K562 (cell line): ENCODE data around the gene DEPP1. TPM values are rescaled to one million over a fixed set of nuclear protein-coding genes. Genes with fewer than 3 reads are reported as not detected.

Experiments used
- ATAC-seq: fragments of 200-7000 bp; cut with Tn5 transposase; 3 replicates; pipeline ENCODE4 v1.9.1; 2020; ENCODE audit warnings: moderate library complexity
- BruUV-seq: library from RNA; stranded (reverse); fragments of 400-500 nt; replicated peaks from 2 replicates; lab custom pipeline; 2021; lab: Mats Ljungman, UMichigan
- CTCF ChIA-PET: fragments of 300-600 bp; formaldehyde crosslinking; extraction: SDS; loops from one replicate; lab custom pipeline; 2021; ENCODE audit warnings: low intra/inter-chr PET ratio; lab: Yijun Ruan, JAX
- POLR2A ChIA-PET: fragments of 300-600, 350-650 bp; sonication (Branson Sonifier 250); formaldehyde crosslinking; extraction: SDS; loops from one replicate; lab custom pipeline; 2021; ENCODE audit warnings: antibody characterized with exemption, inconsistent platforms; lab: Yijun Ruan, JAX
- DNase-seq, 4 experiments: peaks; one replicate each; pipeline versions ENCODE4 v3.0.0 to v3.0.0-alpha.2; 2011 to 2018; ENCODE audit warnings: low spot score in 3 of 4, mixed read lengths in 3 of 4; ENCODE audit errors: extremely low read depth in 1 of 4
- FAIRE-seq: peaks from 2 replicates; lab custom pipeline; 2011; peaks lifted over from hg19 to GRCh38; lab: Jason Lieb, UNC
- H2AFZ ChIP-seq: 2 replicates; pipeline ENCODE4 v1.6.0; 2011; ENCODE audit warnings: low read depth, low read length, control low read depth, inconsistent platforms
- H3K27ac ChIP-seq: fragments of 200-600 bp; 3 replicates; pipeline ENCODE4 v1.8.0; 2011; ENCODE audit warnings: low read depth, mild to moderate bottlenecking, control low read depth, inconsistent platforms, low read length, moderate library complexity, mixed read lengths; ENCODE audit errors: extremely low read depth
- H3K27me3 ChIP-seq, 2 experiments: fragments of 300-600 bp in 1 of 2; 2 replicates in 1 of 2; 3 replicates in 1 of 2; pipeline versions ENCODE4 v1.6.0 to v1.8.0; 2011; ENCODE audit warnings: inconsistent platforms in 2 of 2, low read length in 2 of 2, mild to moderate bottlenecking in 1 of 2, mixed read lengths in 1 of 2, moderate library complexity in 1 of 2; ENCODE audit not compliant: control insufficient read depth in 2 of 2, insufficient read depth in 2 of 2
- H3K36me3 ChIP-seq: fragments of 300-600 bp; 3 replicates; pipeline ENCODE4 v1.8.0; 2011; ENCODE audit warnings: mild to moderate bottlenecking, low read length, inconsistent platforms; ENCODE audit not compliant: control insufficient read depth, insufficient read depth
- H3K4me1 ChIP-seq, 2 experiments: fragments of 200-600 bp in 1 of 2; replicated peaks in 1 of 2; 2 replicates in 1 of 2; 3 replicates in 1 of 2; pipeline versions ENCODE4 v1.5.1 to v1.8.0; 2011; ENCODE audit warnings: inconsistent platforms in 2 of 2, low read length in 2 of 2, mild to moderate bottlenecking in 1 of 2, mixed read lengths in 1 of 2, moderate library complexity in 1 of 2; ENCODE audit not compliant: control insufficient read depth in 2 of 2, insufficient read depth in 2 of 2
- H3K4me2 ChIP-seq: 2 replicates; pipeline ENCODE4 v1.6.1; 2011; ENCODE audit warnings: low read length, control low read depth, inconsistent platforms, mixed read lengths; ENCODE audit not compliant: insufficient read depth
- H3K4me3 ChIP-seq: fragments of 200-600 bp; sonication (generic), shearing (Covaris generic); 2 replicates; pipeline ENCODE4 v1.5.1; 2016; ENCODE audit warnings: control low read depth, inconsistent platforms
- H3K79me2 ChIP-seq: fragments of 200-600 bp; 3 replicates; pipeline ENCODE4 v1.8.0; 2011; ENCODE audit warnings: low read length, inconsistent platforms; ENCODE audit not compliant: control insufficient read depth, insufficient read depth
- H3K9ac ChIP-seq, 2 experiments: 2 replicates each; pipeline versions ENCODE4 v1.6.0 to v1.6.1; 2011; ENCODE audit warnings: low read depth in 2 of 2, low read length in 2 of 2, control low read depth in 1 of 2, inconsistent platforms in 1 of 2, mild to moderate bottlenecking in 1 of 2, mixed read lengths in 1 of 2; ENCODE audit not compliant: insufficient read depth in 1 of 2
- H3K9me1 ChIP-seq: one replicate; pipeline ENCODE4 v1.6.0; 2011; ENCODE audit warnings: inconsistent platforms, mild to moderate bottlenecking, low read length, moderate library complexity; ENCODE audit not compliant: control insufficient read depth, insufficient read depth
- H3K9me3 ChIP-seq: replicated peaks from 2 replicates; pipeline ENCODE4 v1.5.1; 2011; ENCODE audit warnings: low read depth, low read length, inconsistent platforms; ENCODE audit not compliant: control insufficient read depth, insufficient read depth
- H4K20me1 ChIP-seq: replicated peaks from 2 replicates; pipeline ENCODE4 v1.6.1; 2011; ENCODE audit warnings: low read length, inconsistent platforms, mixed read lengths; ENCODE audit not compliant: control insufficient read depth, insufficient read depth
- C11orf30 ChIP-seq: fragments of 450-650 bp; IDR thresholded peaks from 2 replicates; pipeline ENCODE4 v1.6.1; 2016; ENCODE audit warnings: low read depth, mild to moderate bottlenecking
- CBX3 ChIP-seq, 2 experiments: IDR thresholded peaks; 1 replicate in 1 of 2; 2 replicates in 1 of 2; pipeline ENCODE4 v1.6.1; 2012; ENCODE audit warnings: inconsistent platforms in 2 of 2, low read length in 2 of 2, borderline replicate concordance in 1 of 2, control low read depth in 1 of 2
- CCNT2 ChIP-seq: IDR thresholded peaks from 2 replicates; pipeline ENCODE4 v1.6.1; 2011; ENCODE audit warnings: borderline replicate concordance, low read depth, mild to moderate bottlenecking, moderate library complexity, mixed read lengths, low read length; ENCODE audit not compliant: insufficient read length; ENCODE audit errors: extremely low read depth
- EHMT2 ChIP-seq: fragments of 450-650 bp; IDR thresholded peaks from 2 replicates; pipeline ENCODE4 v1.6.1; 2018; ENCODE audit warnings: antibody characterized with exemption
- FOXK1 ChIP-seq: sonication (generic); formaldehyde crosslinking; IDR thresholded peaks from 2 replicates; pipeline ENCODE4 v1.8.0; 2022; ENCODE audit warnings: missing genetic modification reagents, mild to moderate bottlenecking, borderline replicate concordance
- FUS ChIP-seq: fragments of 200-400 bp; formaldehyde crosslinking; optimal IDR thresholded peaks from 2 replicates; pipeline ENCODE3; 2017; ENCODE audit warnings: low read depth, low read length
- HNRNPLL ChIP-seq: fragments of 200-400 bp; formaldehyde crosslinking; IDR thresholded peaks from 2 replicates; pipeline ENCODE4 v1.6.1; 2017; ENCODE audit warnings: low read length, low read depth, mild to moderate bottlenecking; ENCODE audit not compliant: poor library complexity, severe bottlenecking
- KDM2B ChIP-seq: fragments of 250-450 bp; sonication (Bioruptor Pico); IDR thresholded peaks from 2 replicates; pipeline ENCODE4 v1.8.0; 2021; ENCODE audit warnings: mild to moderate bottlenecking, moderate library complexity
- MAFF ChIP-seq: IDR thresholded peaks from 2 replicates; pipeline ENCODE4 v1.6.1; 2012; ENCODE audit warnings: low read length, improper control_type of control experiment
- MAFG ChIP-seq: fragments of 450-650 bp; conservative IDR thresholded peaks from 2 replicates; pipeline ENCODE4 v1.6.1; 2016; ENCODE audit warnings: missing genetic modification characterization, missing compliant biosample characterization
- MCM2 ChIP-seq: fragments of 450-650 bp; IDR thresholded peaks from 2 replicates; pipeline ENCODE4 v1.6.1; 2017; ENCODE audit warnings: low read depth, mild to moderate bottlenecking
- MTA3 ChIP-seq: fragments of 450-650 bp; formaldehyde crosslinking; IDR thresholded peaks from 2 replicates; pipeline ENCODE4 v1.6.1; 2017; ENCODE audit warnings: mild to moderate bottlenecking, borderline replicate concordance
- MTF1 ChIP-seq: fragments of 250-450 bp; sonication (Bioruptor Pico); IDR thresholded peaks from 2 replicates; pipeline ENCODE4 v1.9.0; 2021; ENCODE audit warnings: moderate library complexity, mild to moderate bottlenecking, inconsistent platforms, borderline replicate concordance
- SMARCA4 ChIP-seq: fragments of 450-650 bp; IDR thresholded peaks from 2 replicates; pipeline ENCODE4 v1.6.1; 2016
- SOX6 ChIP-seq: fragments of 450-650 bp; IDR thresholded peaks from 2 replicates; pipeline ENCODE4 v1.6.1; 2014; ENCODE audit warnings: mild to moderate bottlenecking
- TAF1 ChIP-seq: IDR thresholded peaks from 2 replicates; pipeline ENCODE4 v1.6.1; 2011; ENCODE audit warnings: mild to moderate bottlenecking, low read length, moderate library complexity; ENCODE audit not compliant: insufficient read depth, control insufficient read depth, severe bottlenecking; ENCODE audit errors: extremely low read depth
- ZNF316 ChIP-seq: fragments of 450-650 bp; IDR thresholded peaks from 2 replicates; pipeline ENCODE4 v1.6.1; 2016
- ZNF436 ChIP-seq: fragments of 250-450, 450-650 bp; sonication (Bioruptor Pico); formaldehyde crosslinking; IDR thresholded peaks from 2 replicates; pipeline ENCODE4 v1.7.0; 2020; ENCODE audit warnings: mild to moderate bottlenecking
- ZNF75A ChIP-seq: fragments of 450-650 bp; formaldehyde crosslinking; IDR thresholded peaks from 2 replicates; pipeline ENCODE4 v1.4.0; 2020; ENCODE audit warnings: mild to moderate bottlenecking
- WGBS: fragments of 100-300 bp; shearing (Covaris generic); methylation state at CpG from one replicate; pipeline ENCODE4 v1.1.6; 2016; ENCODE audit warnings: low coverage, mixed read lengths; ENCODE audit not compliant: insufficient coverage; ENCODE audit errors: missing lambda C conversion rate; 5-methylcytosine and 5-hydroxymethylcytosine counted together
- in situ Hi-C: fragments of 300-500 bp; cut with MboI; formaldehyde crosslinking; loops from 4 replicates; pipeline ENCODE4 v1.15.0; 2018; ENCODE audit warnings: inconsistent platforms, mixed read lengths
- intact Hi-C: fragments of 100-400 bp; cut with micrococcal nuclease; formaldehyde crosslinking; loops from 2 replicates; pipeline ENCODE4 v1.14.2; 2022
- polyA plus RNA-seq, 8 experiments: library from polyadenylated mRNA; depleted of rRNA in 4 of 8; stranded (reverse) in 5 of 8; unstranded in 3 of 8; fragments of >200 nt; fragmentation: Nextera tagmentation in 2 of 8; fragmentation: Illumina TruSeq in 1 of 8; extraction: Ambion mirVana in 2 of 8; extraction: Trizol in 1 of 8; gene quantifications; 2 replicates each; pipeline versions ENCODE4 v1.2.1 to v1.2.3, GENCODE V29; 2011 to 2014; ENCODE audit warnings: inconsistent platforms in 1 of 8, missing spikeins in 1 of 8
- total RNA-seq, 7 experiments: library from RNA; depleted of rRNA in 6 of 7; stranded (reverse); fragments of >200 nt in 6 of 7; fragmentation: Illumina TruSeq in 2 of 7; extraction: Trizol in 2 of 7; gene quantifications; 2 replicates each; pipeline versions ENCODE4 v1.2.1 to v1.2.3, GENCODE V29; 2011 to 2021; ENCODE audit warnings: low replicate concordance in 1 of 7
- TF ChIP-seq, protein P1 (sequence below): fragments of 250-450 bp; sonication (Bioruptor Pico); IDR thresholded peaks from 2 replicates; pipeline ENCODE4 v1.9.0; 2021; ENCODE audit warnings: mild to moderate bottlenecking
- TF ChIP-seq, protein P2 (sequence below): conservative IDR thresholded peaks from 2 replicates; pipeline ENCODE4 v1.6.1; 2011; ENCODE audit warnings: low read depth, mild to moderate bottlenecking, low read length; ENCODE audit not compliant: control insufficient read depth
- TF ChIP-seq, protein P3 (sequence below): fragments of 250-450 bp; sonication (Bioruptor Pico); IDR thresholded peaks from 2 replicates; pipeline ENCODE4 v1.6.1; 2021; ENCODE audit warnings: mild to moderate bottlenecking

DEPP1 gene
- total and polyA plus RNA-seq, 9 of the 15 experiments (the other 6 are each of a cell fraction or from before 2014, with no cell fraction given): 0.04 to 0.54 (median 0.20) TPM; not detected in 1

DNA sequence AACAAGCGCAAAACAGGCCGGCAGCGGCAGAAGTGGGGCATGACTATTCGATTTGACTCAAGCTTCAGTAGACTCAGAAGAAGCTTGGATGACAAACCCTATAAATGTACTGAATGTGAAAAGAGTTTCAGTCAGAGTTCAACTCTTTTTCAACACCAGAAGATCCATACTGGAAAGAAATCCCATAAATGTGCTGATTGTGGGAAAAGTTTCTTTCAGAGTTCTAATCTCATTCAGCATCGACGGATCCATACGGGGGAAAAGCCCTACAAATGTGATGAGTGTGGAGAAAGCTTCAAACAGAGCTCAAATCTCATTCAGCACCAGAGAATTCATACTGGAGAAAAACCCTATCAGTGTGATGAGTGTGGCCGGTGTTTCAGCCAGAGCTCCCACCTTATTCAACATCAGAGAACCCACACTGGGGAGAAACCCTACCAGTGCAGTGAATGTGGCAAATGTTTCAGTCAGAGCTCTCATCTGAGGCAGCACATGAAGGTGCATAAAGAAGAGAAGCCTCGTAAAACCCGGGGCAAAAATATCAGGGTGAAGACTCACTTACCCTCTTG, 24.9 kb upstream of the DEPP1 start:
- WGBS: 94% methylated on average over 10 of the region's 10 CpGs
- CTCF ChIA-PET: no interaction called here

More for the DNA sequence above, 24.9 kb upstream of the DEPP1 start:
- Histone ChIP-seq H3K79me2 (peaks cover 29% of the 10 kb centered on the region), H3K27ac (no peak overlapping the region), H3K9me1 (no peaks in the 10 kb centered on the region), H3K4me1 (peaks cover 12% of the 10 kb centered on the region in 2 experiments; a peak in 3 of 5 replicates), H3K36me3 (peaks cover 28% of the 10 kb centered on the region), H2AFZ (no peak overlapping the region), H3K27me3 (no peaks in the 10 kb centered on the region), H3K4me3 (no peak overlapping the region), H4K20me1 (no peaks in the 10 kb centered on the region), H3K4me2 (no peak overlapping the region), H3K9ac (no peak overlapping the region), H3K9me3 (peaks cover 16% of the 10 kb centered on the region)
- in situ Hi-C loops: loop anchor here (10.0 kb wide), 1 partner anchor 461 kb away; no protein-coding TSS in a partner anchor
- TF ChIP-seq SMARCA4 (no peak), MAFG (tag) (0 out of 2 replicates have a peak, but pooled peaks have one; percentile 37), FOXK1 (CRISPR knock-in tag) (no peak), ZNF75A (peak; percentile 92), KDM2B (CRISPR knock-in tag) (no peak), TAF1 (no peak), CCNT2 (no peak), MTA3 (no peak), EHMT2 (no peak), FUS (no peak), CBX3 (IDR thresholded peaks at IDR 0.05; ENCODE audit: borderline replicate concordance in 1 of 2, low read length in 2 of 2) (no peak), MCM2 (no peak), ZNF316 (peak; percentile 77), HNRNPLL (no peak), MTF1 (CRISPR knock-in tag) (no peak), C11orf30 (peak; percentile 38; the same call in 1 of the 2 replicates), MAFF (peak; percentile 26; the same call in 1 of the 2 replicates), SOX6 (0 out of 2 replicates have a peak, but pooled peaks have one; percentile 39), ZNF436 (CRISPR knock-in tag) (no peak)
- TF ChIP-seq, protein P1, sequence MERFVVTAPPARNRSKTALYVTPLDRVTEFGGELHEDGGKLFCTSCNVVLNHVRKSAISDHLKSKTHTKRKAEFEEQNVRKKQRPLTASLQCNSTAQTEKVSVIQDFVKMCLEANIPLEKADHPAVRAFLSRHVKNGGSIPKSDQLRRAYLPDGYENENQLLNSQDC: no peak
- TF ChIP-seq, protein P2, sequence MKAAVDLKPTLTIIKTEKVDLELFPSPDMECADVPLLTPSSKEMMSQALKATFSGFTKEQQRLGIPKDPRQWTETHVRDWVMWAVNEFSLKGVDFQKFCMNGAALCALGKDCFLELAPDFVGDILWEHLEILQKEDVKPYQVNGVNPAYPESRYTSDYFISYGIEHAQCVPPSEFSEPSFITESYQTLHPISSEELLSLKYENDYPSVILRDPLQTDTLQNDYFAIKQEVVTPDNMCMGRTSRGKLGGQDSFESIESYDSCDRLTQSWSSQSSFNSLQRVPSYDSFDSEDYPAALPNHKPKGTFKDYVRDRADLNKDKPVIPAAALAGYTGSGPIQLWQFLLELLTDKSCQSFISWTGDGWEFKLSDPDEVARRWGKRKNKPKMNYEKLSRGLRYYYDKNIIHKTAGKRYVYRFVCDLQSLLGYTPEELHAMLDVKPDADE: no peak
- TF ChIP-seq, protein P3, sequence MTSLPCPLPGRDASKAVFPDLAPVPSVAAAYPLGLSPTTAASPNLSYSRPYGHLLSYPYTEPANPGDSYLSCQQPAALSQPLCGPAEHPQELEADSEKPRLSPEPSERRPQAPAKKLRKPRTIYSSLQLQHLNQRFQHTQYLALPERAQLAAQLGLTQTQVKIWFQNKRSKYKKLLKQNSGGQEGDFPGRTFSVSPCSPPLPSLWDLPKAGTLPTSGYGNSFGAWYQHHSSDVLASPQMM (CRISPR knock-in tag): no peak
- FAIRE-seq (no peak), DNase-seq (no peak), ATAC-seq (no peak)
- POLR2A ChIA-PET: interaction anchor here (0.6 to 1.4 kb wide), 3 partner anchors 23 to 1020 kb away, joined by 3 to 4 read pairs (median 4); no protein-coding TSS in a partner anchor
- intact Hi-C loops: no loop called here
- BruUV-seq: no TSS peak
